Esophagus muscularis mucosa (tissue), 4 donors: Measurements from ENCODE around the gene GBGT1. TPM values are rescaled to one million over a fixed set of nuclear protein-coding genes. Genes with fewer than 3 reads are reported as not detected.

Experiments used
- DNase-seq: peaks from one replicate; pipeline ENCODE4 v3.0.0-alpha.2; 2017; ENCODE audit errors: extremely low spot score
- H3K27ac ChIP-seq, 4 donors: fragments of 200-600 bp; sonication (generic); replicated peaks in 1 of 4; 1 replicate in 3 of 4; 2 replicates in 1 of 4; pipeline ENCODE4 v1.5.1; 2016 to 2019; ENCODE audit warnings: mild to moderate bottlenecking in 1 of 4
- H3K27me3 ChIP-seq, 4 donors: fragments of 200-600 bp; sonication (generic); one replicate each; pipeline versions ENCODE4 v1.5.1 to v1.6.0; 2016 to 2019
- H3K36me3 ChIP-seq, 4 donors: fragments of 200-600 bp; sonication (generic); one replicate each; pipeline ENCODE4 v1.5.1; 2016 to 2019
- H3K4me1 ChIP-seq, 4 donors: fragments of 200-600 bp; sonication (generic); one replicate each; pipeline ENCODE4 v1.5.1; 2016 to 2019
- H3K4me3 ChIP-seq, 4 donors: fragments of 200-600 bp; sonication (generic); 1 replicate in 2 of 4; 2 replicates in 2 of 4; pipeline ENCODE4 v1.5.1; 2016 to 2019; ENCODE audit warnings: mild to moderate bottlenecking in 4 of 4, moderate library complexity in 1 of 4
- H3K9me3 ChIP-seq, 4 donors: fragments of 200-600 bp; sonication (generic); 1 replicate in 3 of 4; 2 replicates in 1 of 4; pipeline ENCODE4 v1.5.1; 2016 to 2019
- CTCF ChIP-seq, 3 experiments: fragments of 200-600 bp in 2 of 3; fragments of 450-650 bp in 1 of 3; sonication (generic) in 2 of 3; IDR thresholded peaks; one replicate each; pipeline ENCODE4 v1.5.1; 2017 to 2019; ENCODE audit warnings: antibody characterized with exemption in 3 of 3, mild to moderate bottlenecking in 2 of 3, moderate library complexity in 1 of 3
- EP300 ChIP-seq: sonication (generic); formaldehyde crosslinking; IDR thresholded peaks from one replicate; pipeline ENCODE4 v1.6.1; 2017; ENCODE audit warnings: antibody characterized with exemption
- POLR2A ChIP-seq: fragments of 450-650 bp; IDR thresholded peaks from one replicate; pipeline ENCODE4 v1.6.1; 2017; ENCODE audit warnings: antibody characterized with exemption, moderate library complexity, mild to moderate bottlenecking, low read depth
- POLR2AphosphoS5 ChIP-seq, 2 donors: sonication (generic); formaldehyde crosslinking; IDR thresholded peaks; one replicate each; pipeline ENCODE4 v1.6.1; 2017; ENCODE audit warnings: antibody characterized with exemption in 2 of 2
- WGBS: methylation state at CpG from one replicate; pipeline ENCODE4 v1.1.5; 2018; 5-methylcytosine and 5-hydroxymethylcytosine counted together
- intact Hi-C: fragments of 100-400 bp; cut with DNase I; formaldehyde crosslinking; loops from one replicate; pipeline ENCODE4 v1.15.1; 2023
- total RNA-seq, 4 donors: library from RNA; depleted of rRNA; stranded (reverse); fragments of >200 nt; gene quantifications; one replicate each; pipeline versions ENCODE4 v1.1.0 to v1.2.1, GENCODE V29; 2016

GBGT1 gene
- total RNA-seq, 4 donors from 2014 or later = 15.9 to 19.1 (median 17.5) TPM

GRCh38 chr9:133126697-133127339 lies 36.9 kb downstream of the GBGT1 start:
- no peak for TF ChIP-seq POLR2AphosphoS5 (IDR thresholded peaks at IDR 0.05)
- TF ChIP-seq POLR2A = no peak
- TF ChIP-seq CTCF (IDR thresholded peaks at IDR 0.05) = no peak
- TF ChIP-seq EP300 = no peak
- peak overlapping the region; percentile 52 to 82 (median 64) for H3K27ac ChIP-seq
- H3K36me3 ChIP-seq = no peaks in the 10 kb centered on the region
- H3K27me3 ChIP-seq = no peaks in the 10 kb centered on the region
- DNase-seq = no peak
- no peaks in the 10 kb centered on the region for H3K9me3 ChIP-seq
- H3K4me3 ChIP-seq = peak overlapping the region; percentile 29 to 48 (median 41)
- WGBS = 84% methylated on average over 15 of the region's 17 CpGs
- intact Hi-C loops = no loop called here
- H3K4me1 ChIP-seq = peaks cover 54 to 78% (median 65%) of the 10 kb centered on the region in 4 donors

- Histone ChIP-seq H3K4me3 (peak overlapping the region; percentile 29 to 48 (median 41)), H3K36me3 (no peaks in the 10 kb centered on the region), H3K27ac (peak overlapping the region; percentile 52 to 82 (median 64)), H3K4me1 (peaks cover 55 to 77% (median 64%) of the 10 kb centered on the region in 4 donors), H3K27me3 (no peaks in the 10 kb centered on the region), H3K9me3 (no peaks in the 10 kb centered on the region)
- DNase-seq = no peak
- no peak for TF ChIP-seq CTCF (IDR thresholded peaks at IDR 0.05)
- TF ChIP-seq POLR2AphosphoS5 (IDR thresholded peaks at IDR 0.05) = peak in 1 of 2 donors; percentile 22
- TF ChIP-seq POLR2A = no peak
- TF ChIP-seq EP300 = no peak
- intact Hi-C loops = no loop called here
- 50% methylated on average over 17 of the region's 24 CpGs for WGBS
Observed at GRCh38 chr9:133125941-133126696, 37.6 kb downstream of the GBGT1 start.

GRCh38 chr9:133124907-133125275 lies 38.8 kb downstream of the GBGT1 start:
- Histone ChIP-seq H3K27ac (peak overlapping the region in 1 of 4 donors; percentile 82), H3K9me3 (no peaks in the 10 kb centered on the region), H3K27me3 (no peaks in the 10 kb centered on the region), H3K4me3 (no peak overlapping the region), H3K36me3 (no peaks in the 10 kb centered on the region), H3K4me1 (peaks cover 64 to 80% (median 71%) of the 10 kb centered on the region in 4 donors)
- 84% methylated on average over 2 of the region's 2 CpGs for WGBS
- no peak for DNase-seq
- TF ChIP-seq EP300 = no peak
- TF ChIP-seq CTCF (IDR thresholded peaks at IDR 0.05) = no peak
- no peak for TF ChIP-seq POLR2A
- no peak for TF ChIP-seq POLR2AphosphoS5 (IDR thresholded peaks at IDR 0.05)
- intact Hi-C loops = no loop called here

GRCh38 chr9:133124123-133124906 lies 39.4 kb downstream of the GBGT1 start:
- DNase-seq = no peak
- Histone ChIP-seq H3K4me3 (no peak overlapping the region), H3K4me1 (peaks cover 70 to 86% (median 76%) of the 10 kb centered on the region in 4 donors), H3K27ac (peak overlapping the region in 1 of 4 donors; percentile 30), H3K27me3 (no peaks in the 10 kb centered on the region), H3K9me3 (no peaks in the 10 kb centered on the region), H3K36me3 (no peaks in the 10 kb centered on the region)
- intact Hi-C loops = no loop called here
- TF ChIP-seq EP300 (no peak), POLR2A (no peak), CTCF (IDR thresholded peaks at IDR 0.05) (no peak), POLR2AphosphoS5 (IDR thresholded peaks at IDR 0.05) (no peak)
- WGBS = 87% methylated on average over 8 of the region's 8 CpGs
